HUDEP-2 (cell line): Measurements from ENCODE around the gene ULK4.

Source experiments
- DNase-seq, 76 experiments: peaks; one replicate each; lab custom pipeline; 2025; ENCODE audit not compliant: unreplicated experiment in 76 of 76; lab: John Stamatoyannopoulos, UW

ULK4 gene

GRCh38 chr3:41519746-41520145 lies 442.2 kb downstream of the ULK4 start:
- DNase-seq: no peak

GRCh38 chr3:41518626-41519025 lies 443.3 kb downstream of the ULK4 start:
- no peak for DNase-seq

GRCh38 chr3:41508063-41508696 lies 453.7 kb downstream of the ULK4 start:
- DNase-seq: no peak

GRCh38 chr3:41507336-41508062 lies 454.4 kb downstream of the ULK4 start:
- no peak for DNase-seq

- DNase-seq: no peak
Measured at GRCh38 chr3:41503998-41504623, 457.8 kb downstream of the ULK4 start.

GRCh38 chr3:41502481-41502880 lies 459.4 kb downstream of the ULK4 start:
- no peak for DNase-seq

- no peak for DNase-seq
Measured at GRCh38 chr3:41502023-41502422, 459.9 kb downstream of the ULK4 start.

GRCh38 chr3:41498847-41499246 lies 463.1 kb downstream of the ULK4 start:
- DNase-seq: no peak

- DNase-seq: no peak
Measured at GRCh38 chr3:41490360-41490759, 471.5 kb downstream of the ULK4 start.

GRCh38 chr3:41489231-41489630 lies 472.7 kb downstream of the ULK4 start:
- no peak for DNase-seq

- no peak for DNase-seq
Measured at GRCh38 chr3:41488501-41488900, 473.4 kb downstream of the ULK4 start.

- DNase-seq: no peak
Measured at GRCh38 chr3:41485484-41485883, 476.4 kb downstream of the ULK4 start.

- DNase-seq: no peak
Measured at GRCh38 chr3:41482134-41482533, 479.8 kb downstream of the ULK4 start.

GRCh38 chr3:41478278-41478677 lies 483.6 kb downstream of the ULK4 start:
- DNase-seq: no peak

GRCh38 chr3:41477399-41478014 lies 484.4 kb downstream of the ULK4 start:
- DNase-seq: no peak

- no peak for DNase-seq
Measured at GRCh38 chr3:41469083-41469482, 492.8 kb downstream of the ULK4 start.

- DNase-seq: no peak
Measured at GRCh38 chr3:41467481-41467880, 494.4 kb downstream of the ULK4 start.

GRCh38 chr3:41464858-41465257 lies 497.0 kb downstream of the ULK4 start:
- no peak for DNase-seq

- DNase-seq: no peak
Measured at GRCh38 chr3:41464401-41464800, 497.5 kb downstream of the ULK4 start.

- no peak for DNase-seq
Measured at GRCh38 chr3:41462103-41462691, 499.7 kb downstream of the ULK4 start.

- no peak for DNase-seq
Measured at GRCh38 chr3:41460736-41461135, 501.2 kb downstream of the ULK4 start.
